Measurements from ENCODE around the gene ARL14EP.

The ARL14EP gene

GRCh38 chr11:30322826-30323710 lies at the start of gene ARL14EP:
Gene ARL14EP, plus strand, starts transcription at chr11:30323104. Its CDS starts 7,845 bp downstream, at chr11:30330949.
- peak; percentile 92 for DNase-seq

DNA sequence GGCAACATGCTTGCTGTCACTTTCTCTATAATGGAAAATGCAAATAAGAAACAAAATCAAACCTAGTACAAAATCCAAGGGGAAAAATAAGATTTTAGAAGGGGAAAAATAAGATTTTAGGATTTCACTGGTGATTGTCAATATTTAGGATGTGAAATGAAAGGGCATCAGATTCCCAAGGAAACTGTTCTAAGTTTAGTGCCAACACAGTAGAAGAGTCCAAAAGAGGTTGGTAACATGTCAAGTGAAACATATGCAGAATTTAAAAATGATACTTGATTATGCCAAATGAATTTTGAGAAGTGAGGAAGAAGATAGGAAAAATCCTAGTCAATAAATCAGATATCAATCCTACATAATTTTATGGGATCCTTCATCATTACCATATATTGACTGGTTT lies 45.7 kb upstream of the ARL14EP start:
- DNase-seq, result no peak

- DNase-seq, result no peak
Observed at GRCh38 chr11:30279796-30280195, 43.1 kb upstream of the ARL14EP start.

GRCh38 chr11:30281476-30282288 lies 41.2 kb upstream of the ARL14EP start:
- no peak for DNase-seq

- no peak for DNase-seq
Observed at GRCh38 chr11:30282289-30282631, 40.6 kb upstream of the ARL14EP start.

DNA sequence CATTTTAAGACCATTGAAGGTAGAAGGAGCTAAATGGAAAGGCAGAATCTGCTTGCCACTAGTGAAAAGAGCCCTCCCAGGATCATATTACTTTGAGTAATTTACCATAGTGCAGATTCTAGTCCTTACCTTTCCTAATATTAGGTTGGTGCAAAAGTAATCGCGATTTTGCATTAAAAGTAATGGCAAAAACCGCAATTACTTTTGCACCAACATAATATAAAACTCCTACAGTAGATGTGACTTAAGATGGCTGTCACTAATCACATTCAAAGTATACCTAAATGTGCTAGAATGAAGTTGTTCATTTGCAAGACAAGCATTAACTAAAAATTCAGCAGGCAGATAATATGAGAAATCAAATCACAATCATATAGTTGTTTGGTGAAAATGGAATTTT lies 38.1 kb upstream of the ARL14EP start:
- no peak for DNase-seq

DNA sequence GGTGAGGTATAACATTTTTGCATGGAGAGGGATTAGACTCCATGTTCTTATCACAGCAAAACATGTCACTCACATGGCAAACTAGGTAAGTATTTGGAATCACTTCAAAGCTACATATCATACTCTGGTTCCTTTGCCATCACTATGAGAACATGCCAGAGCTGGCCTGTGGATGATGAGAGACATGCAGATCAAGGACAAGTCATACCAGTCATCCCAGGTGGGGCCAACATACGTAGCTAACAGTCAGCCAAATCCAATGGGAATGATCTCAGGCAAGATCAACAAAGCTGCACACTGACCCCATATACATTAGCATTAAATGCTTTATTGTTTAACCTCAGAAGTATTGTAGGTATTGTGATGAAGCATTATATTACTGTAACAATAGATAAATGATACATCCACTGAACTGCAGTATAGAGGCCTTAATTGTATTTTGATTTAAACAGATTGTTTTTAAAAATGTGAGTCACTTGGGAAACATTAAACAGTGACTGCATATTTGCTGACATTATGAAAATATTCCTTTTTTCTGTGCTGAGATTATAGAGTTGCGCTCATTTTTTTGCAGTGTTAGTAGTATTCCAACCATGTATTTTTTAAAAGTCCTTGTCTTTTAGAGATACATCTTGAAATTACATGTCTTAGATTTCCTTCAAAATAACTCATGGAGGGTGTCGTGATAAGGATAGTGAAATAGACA lies 37.3 kb upstream of the ARL14EP start:
- DNase-seq, result no peak

DNA sequence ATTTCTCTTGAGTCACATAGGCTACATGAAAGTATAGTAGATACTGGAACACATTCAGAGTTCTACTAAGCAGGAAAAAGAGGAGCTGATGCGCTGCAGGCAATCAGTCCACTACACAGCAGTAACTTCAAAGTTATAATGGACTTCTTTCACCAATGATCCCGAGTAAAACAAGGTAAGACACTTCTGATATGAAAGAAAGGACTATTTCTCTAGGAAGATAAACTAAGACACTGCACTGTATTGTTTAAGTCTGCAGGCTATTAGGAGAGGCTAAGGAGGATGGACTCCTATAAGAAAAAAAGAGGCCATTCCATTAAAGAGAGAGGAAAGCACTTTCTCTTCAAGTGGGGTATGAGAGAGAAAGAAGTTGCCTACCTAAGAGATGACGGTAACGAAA lies 31.6 kb upstream of the ARL14EP start:
- no peak for DNase-seq

GRCh38 chr11:30292545-30292944 lies 30.4 kb upstream of the ARL14EP start:
- DNase-seq, result no peak

DNA sequence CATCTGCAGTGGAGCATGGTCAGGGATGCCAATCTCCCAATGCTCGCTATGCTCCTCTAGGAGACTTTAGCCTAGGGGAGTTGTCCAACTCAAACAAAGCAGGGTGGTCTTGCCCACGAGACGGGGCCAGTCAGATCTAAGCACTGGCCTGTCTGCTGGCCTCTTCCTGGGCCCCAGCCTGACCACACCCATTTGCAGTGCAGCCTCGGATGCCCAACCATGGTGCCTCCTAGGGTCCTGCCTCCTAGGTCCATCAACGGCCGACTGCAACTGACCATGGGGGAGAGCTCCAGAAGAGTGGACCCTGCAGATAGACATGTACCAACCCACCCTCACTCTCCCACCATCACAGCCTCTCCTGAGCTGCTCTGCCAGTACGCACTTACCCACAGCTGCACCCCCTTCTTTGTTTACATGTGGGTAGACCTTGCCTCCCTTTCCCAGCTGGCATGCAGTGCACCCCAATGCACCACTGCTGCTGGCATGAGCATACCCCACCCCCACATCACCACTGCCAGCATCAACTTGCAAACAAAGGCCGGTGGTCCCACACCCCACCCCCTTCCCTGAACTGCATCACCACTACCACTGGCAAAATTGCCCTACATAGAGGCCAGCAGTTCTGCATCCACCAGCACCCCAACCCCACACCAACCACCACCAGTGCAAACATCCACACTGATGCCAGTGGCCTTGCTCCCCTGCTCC lies 27.6 kb upstream of the ARL14EP start:
- no peak for DNase-seq

DNA sequence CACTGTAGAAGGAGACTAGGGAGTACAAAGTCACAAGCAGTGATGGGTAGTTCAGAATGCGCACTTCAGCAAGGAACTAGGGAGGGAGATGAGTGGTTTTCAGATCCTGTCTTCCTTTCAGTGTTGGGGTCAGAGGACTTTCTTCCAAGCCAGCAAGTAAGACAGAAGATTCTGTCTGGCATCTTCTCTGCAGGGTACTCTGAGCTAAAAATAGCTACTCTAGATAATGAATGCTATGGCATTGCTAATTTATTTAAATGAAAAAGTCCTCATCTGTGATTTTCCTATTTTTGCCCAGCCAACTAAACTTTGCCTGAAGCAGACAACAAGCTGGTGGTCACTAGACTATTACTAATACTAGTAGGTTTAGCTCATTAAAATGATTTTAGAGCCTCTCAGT lies 18.3 kb upstream of the ARL14EP start:
- no peak for DNase-seq

- DNase-seq, result no peak
Observed at GRCh38 chr11:30310623-30311022, 12.3 kb upstream of the ARL14EP start.

DNA sequence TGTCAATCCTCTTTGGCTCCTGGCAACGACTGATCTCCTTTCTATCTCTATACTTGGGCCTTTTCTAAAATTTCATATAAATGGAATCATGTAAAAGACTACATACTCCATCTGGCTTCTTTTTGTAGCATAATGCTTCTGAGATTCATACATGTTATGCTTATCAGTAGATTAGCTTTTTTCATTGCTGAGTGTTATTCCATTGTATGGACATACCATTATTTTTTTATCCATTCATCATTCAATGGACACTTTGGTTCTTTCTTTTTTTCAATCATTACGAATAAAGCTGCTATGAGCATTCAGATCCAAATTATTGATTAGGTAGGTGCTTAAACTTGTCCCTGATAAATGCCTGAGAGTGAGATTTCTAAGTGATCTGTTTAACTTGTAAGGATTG lies 11.7 kb upstream of the ARL14EP start:
- DNase-seq, result no peak

- DNase-seq, result no peak
Observed at GRCh38 chr11:30312243-30312642, 10.7 kb upstream of the ARL14EP start.

DNA sequence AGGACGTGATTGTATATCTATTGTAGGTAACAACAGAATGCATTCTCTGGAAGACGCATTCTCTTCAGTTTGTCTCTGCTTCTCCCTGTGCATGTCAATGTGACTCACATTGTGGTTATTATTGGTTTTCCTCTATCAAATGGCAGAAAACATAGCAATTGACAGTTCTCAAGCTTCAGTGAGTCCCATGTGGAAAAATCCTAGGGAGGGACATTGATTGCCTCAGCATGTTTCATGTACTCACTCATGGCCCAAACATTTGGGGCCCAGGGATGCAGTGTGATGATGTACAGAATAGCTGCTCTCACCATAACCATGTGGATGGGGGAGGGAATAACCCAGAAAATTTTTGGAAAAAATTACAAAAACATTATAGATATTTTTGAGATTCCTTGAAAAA lies 9.3 kb upstream of the ARL14EP start:
- no peak for DNase-seq

DNA sequence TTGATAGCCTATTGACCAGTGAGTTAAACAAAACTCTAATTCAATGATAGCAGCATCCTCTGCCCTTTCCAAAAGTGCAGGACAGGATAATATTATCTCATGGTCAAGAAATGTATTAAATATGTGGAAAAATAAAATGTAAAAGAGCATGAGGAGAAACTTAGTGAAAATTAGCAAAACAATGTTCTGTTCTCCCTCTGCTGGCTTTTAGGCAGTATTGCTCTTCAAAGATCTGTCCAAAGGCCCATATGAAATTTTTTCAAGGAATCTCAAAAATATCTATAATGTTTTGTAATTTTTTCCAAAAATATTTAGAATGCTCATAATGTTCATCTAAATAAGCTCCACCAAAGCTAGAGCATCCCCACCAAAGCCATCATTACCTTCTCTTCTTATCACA lies 8.3 kb upstream of the ARL14EP start:
- DNase-seq, result no peak

- DNase-seq, result no peak
Observed at GRCh38 chr11:30316237-30316636, 6.7 kb upstream of the ARL14EP start.

DNA sequence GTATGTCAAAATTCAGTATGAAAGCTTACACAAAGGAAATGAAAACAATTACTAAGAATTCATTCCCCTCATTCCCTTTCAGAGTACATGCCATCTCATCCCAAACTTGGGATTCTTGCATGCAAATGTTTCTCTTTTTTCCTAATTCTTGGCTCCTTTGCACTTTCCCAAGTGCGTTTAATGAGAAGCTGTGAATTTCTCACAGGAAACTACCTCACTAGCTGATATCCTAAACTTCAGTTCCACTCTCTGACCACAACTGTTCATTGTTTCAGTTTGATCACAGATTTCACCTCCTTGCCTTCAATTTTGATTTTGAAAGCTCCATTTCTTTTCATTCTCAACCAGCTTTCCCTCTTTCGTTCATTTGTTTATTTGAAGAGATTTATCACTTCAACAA lies 5.9 kb upstream of the ARL14EP start:
- DNase-seq, result no peak

DNA sequence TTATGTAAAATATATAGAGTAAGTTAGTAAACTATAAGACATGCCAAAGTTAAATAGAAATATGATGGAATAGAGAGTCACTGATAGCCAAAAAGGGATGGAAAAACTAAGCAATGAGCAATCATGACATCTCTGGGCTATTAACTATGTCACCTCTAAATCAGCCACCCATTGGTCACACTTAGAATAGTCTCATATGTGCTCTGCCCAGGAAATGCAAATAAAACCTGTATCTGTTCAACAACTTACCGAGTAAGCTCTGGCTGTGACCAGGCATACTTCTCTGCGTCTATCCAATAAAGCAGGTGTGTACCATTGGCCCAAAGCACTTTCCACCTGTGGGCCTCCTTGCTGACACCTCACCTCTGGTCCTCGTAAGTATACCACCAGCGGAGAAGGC lies 1.6 kb upstream of the ARL14EP start:
- DNase-seq, result no peak

DNA sequence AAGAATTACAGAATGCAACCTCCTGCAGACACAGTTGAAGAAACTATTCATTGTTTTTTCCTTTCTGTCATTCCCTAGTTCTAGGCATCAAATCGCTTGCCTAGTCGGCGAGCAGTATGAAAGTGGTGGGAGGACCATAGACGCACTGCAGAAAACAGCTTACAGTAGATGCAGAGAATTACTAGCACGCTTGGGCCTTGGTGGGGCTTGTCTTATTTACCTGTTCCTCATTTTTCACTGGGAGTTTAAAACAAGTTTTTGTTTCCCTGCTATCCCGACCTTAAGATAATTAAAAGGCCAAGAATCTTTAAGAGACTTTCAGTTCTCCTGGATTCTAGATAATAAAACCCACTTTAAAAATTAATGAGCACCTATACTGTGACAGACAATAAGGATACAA lies 713 bp upstream of the ARL14EP start:
- DNase-seq, result no peak

GRCh38 chr11:30326114-30326778 lies 3.3 kb downstream of the ARL14EP start:
- DNase-seq, result no peak

- DNase-seq, result no peak
Observed at GRCh38 chr11:30326906-30327305, 4.0 kb downstream of the ARL14EP start.

All from CD4-positive, alpha-beta T cell treated with Interferon gamma for 1 hour (primary cell).